ENCODE measurements around the gene SUMO3.
A peak's percentile ranks its signal among the peaks of the same experiment; 100 is the strongest.

SUMO3 gene

GRCh38 chr21:44817914-44818639 is at the start of gene SUMO3:
TSS of gene SUMO3 (minus strand) at chr21:44818062. CDS start at chr21:44817968, 94 bp downstream.
- Histone ChIP-seq H3K36me3 (ENCODE audit: insufficient read depth, low read length) (peaks cover 8% of the 10 kb centered on the region; the same call in 1 of the 2 replicates), H3K9ac (ENCODE audit: insufficient read length) (peak within 1 kb of the TSS; percentile 71), H3K27ac (peak within 1 kb of the TSS; percentile 74; the same call in 1 of the 2 replicates), H3K9me3 (ENCODE audit: low read depth, low read length) (peaks cover 4% of the 10 kb centered on the region; the same call in 1 of the 2 replicates), H3K4me3 (peak within 1 kb of the TSS; percentile 90)
- TF ChIP-seq FOXP2 (optimal IDR thresholded peaks at IDR 0.05; ENCODE audit: control extremely low read depth, extremely low read length, insufficient read depth) (no peak), POLR2AphosphoS5 (IDR thresholded peaks at IDR 0.05; ENCODE audit: borderline replicate concordance, low read depth, low read length) (no peak), EZH2 (IDR thresholded peaks at IDR 0.05) (no peak)
- DNase-seq (ENCODE audit: low read depth, low spot score): no peak

GRCh38 chr21:44867464-44867863 is 49.6 kb upstream of the SUMO3 start:
- Histone ChIP-seq H3K27ac (peak overlapping the region; percentile 47), H3K36me3 (ENCODE audit: insufficient read depth, low read length) (peaks cover 35% of the 10 kb centered on the region), H3K9ac (ENCODE audit: insufficient read length) (no peak overlapping the region), H3K4me3 (no peak overlapping the region), H3K9me3 (ENCODE audit: low read depth, low read length) (no peaks in the 10 kb centered on the region)
- TF ChIP-seq POLR2AphosphoS5 (IDR thresholded peaks at IDR 0.05; ENCODE audit: borderline replicate concordance, low read depth, low read length): no peak
- no peak for DNase-seq (ENCODE audit: low read depth, low spot score)

GRCh38 chr21:44866780-44867179 is 48.9 kb upstream of the SUMO3 start:
- Histone ChIP-seq H3K9ac (ENCODE audit: insufficient read length) (no peak overlapping the region), H3K27ac (peak overlapping the region; percentile 47), H3K9me3 (ENCODE audit: low read depth, low read length) (no peaks in the 10 kb centered on the region), H3K4me3 (no peak overlapping the region), H3K36me3 (ENCODE audit: insufficient read depth, low read length) (peaks cover 35% of the 10 kb centered on the region)
- no peak for DNase-seq (ENCODE audit: low read depth, low spot score)
- TF ChIP-seq FOXP2 (optimal IDR thresholded peaks at IDR 0.05; ENCODE audit: control extremely low read depth, extremely low read length, insufficient read depth) (no peak), EZH2 (IDR thresholded peaks at IDR 0.05) (no peak), POLR2AphosphoS5 (IDR thresholded peaks at IDR 0.05; ENCODE audit: borderline replicate concordance, low read depth, low read length) (no peak)

- Histone ChIP-seq H3K27ac (peak overlapping the region; percentile 73), H3K9ac (ENCODE audit: insufficient read length) (no peak overlapping the region), H3K9me3 (ENCODE audit: low read depth, low read length) (no peaks in the 10 kb centered on the region), H3K36me3 (ENCODE audit: insufficient read depth, low read length) (peaks cover 35% of the 10 kb centered on the region), H3K4me3 (peak overlapping the region; percentile 20; the same call in 1 of the 2 replicates)
- peak; percentile 32 for DNase-seq (ENCODE audit: low read depth, low spot score)
- TF ChIP-seq POLR2AphosphoS5 (IDR thresholded peaks at IDR 0.05; ENCODE audit: borderline replicate concordance, low read depth, low read length) (no peak), EZH2 (IDR thresholded peaks at IDR 0.05) (no peak), FOXP2 (optimal IDR thresholded peaks at IDR 0.05; ENCODE audit: control extremely low read depth, extremely low read length, insufficient read depth) (no peak)
Measured at GRCh38 chr21:44865561-44866280, 47.9 kb upstream of the SUMO3 start.

- H3K27ac ChIP-seq: no peak overlapping the region
- TF ChIP-seq POLR2AphosphoS5 (IDR thresholded peaks at IDR 0.05; ENCODE audit: borderline replicate concordance, low read depth, low read length) (no peak), FOXP2 (optimal IDR thresholded peaks at IDR 0.05; ENCODE audit: control extremely low read depth, extremely low read length, insufficient read depth) (no peak), EZH2 (IDR thresholded peaks at IDR 0.05) (no peak)
- peaks cover 52% of the 10 kb centered on the region for H3K36me3 ChIP-seq (ENCODE audit: insufficient read depth, low read length)
- no peak overlapping the region for H3K4me3 ChIP-seq
- no peak overlapping the region for H3K9ac ChIP-seq (ENCODE audit: insufficient read length)
- DNase-seq (ENCODE audit: low read depth, low spot score): no peak
- H3K9me3 ChIP-seq (ENCODE audit: low read depth, low read length): no peaks in the 10 kb centered on the region
Measured at GRCh38 chr21:44862869-44863685, 45.2 kb upstream of the SUMO3 start.

- Histone ChIP-seq H3K9me3 (ENCODE audit: low read depth, low read length) (no peaks in the 10 kb centered on the region), H3K36me3 (ENCODE audit: insufficient read depth, low read length) (peaks cover 58% of the 10 kb centered on the region), H3K27ac (no peak overlapping the region), H3K4me3 (no peak overlapping the region), H3K9ac (ENCODE audit: insufficient read length) (no peak overlapping the region)
- no peak for DNase-seq (ENCODE audit: low read depth, low spot score)
- TF ChIP-seq FOXP2 (optimal IDR thresholded peaks at IDR 0.05; ENCODE audit: control extremely low read depth, extremely low read length, insufficient read depth): no peak
- no peak for TF ChIP-seq EZH2 (IDR thresholded peaks at IDR 0.05)
- TF ChIP-seq POLR2AphosphoS5 (IDR thresholded peaks at IDR 0.05; ENCODE audit: borderline replicate concordance, low read depth, low read length): no peak
Measured at GRCh38 chr21:44858791-44859190, 40.9 kb upstream of the SUMO3 start.

GRCh38 chr21:44858291-44858690 is 40.4 kb upstream of the SUMO3 start:
- no peaks in the 10 kb centered on the region for H3K9me3 ChIP-seq (ENCODE audit: low read depth, low read length)
- DNase-seq (ENCODE audit: low read depth, low spot score): no peak
- H3K4me3 ChIP-seq: no peak overlapping the region
- H3K9ac ChIP-seq (ENCODE audit: insufficient read length): no peak overlapping the region
- TF ChIP-seq POLR2AphosphoS5 (IDR thresholded peaks at IDR 0.05; ENCODE audit: borderline replicate concordance, low read depth, low read length): no peak
- no peak for TF ChIP-seq EZH2 (IDR thresholded peaks at IDR 0.05)
- no peak for TF ChIP-seq FOXP2 (optimal IDR thresholded peaks at IDR 0.05; ENCODE audit: control extremely low read depth, extremely low read length, insufficient read depth)
- H3K36me3 ChIP-seq (ENCODE audit: insufficient read depth, low read length): peaks cover 57% of the 10 kb centered on the region
- H3K27ac ChIP-seq: no peak overlapping the region

Measured in SK-N-MC (cell line).